Measurements from ENCODE around the gene RFX7.
"Not testable (repeated sequence)": the region's sequence is repeated elsewhere in the genome, so short reads cannot be mapped to it uniquely, and the experiment has no call there.

RFX7 gene

DNA sequence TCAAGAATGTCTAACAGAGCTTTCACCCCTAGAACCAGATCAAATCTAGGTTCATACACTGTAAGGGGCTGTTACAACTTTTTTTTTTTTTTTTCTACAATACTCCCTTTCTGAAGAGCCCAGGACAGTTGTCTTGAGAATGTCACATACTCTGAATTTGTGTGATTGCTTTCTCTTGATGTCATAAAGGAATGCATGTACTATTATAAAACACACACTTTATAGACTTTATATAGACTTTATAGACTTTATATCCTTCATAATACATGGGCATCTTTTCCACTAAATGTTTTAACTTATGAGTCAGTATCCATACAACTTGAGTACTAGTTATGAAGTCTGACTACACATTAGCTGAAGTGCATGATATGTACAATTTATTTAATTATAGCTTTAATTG lies 26.3 kb downstream of the RFX7 start:
- Histone ChIP-seq H3K27ac (ENCODE audit: low read depth, low read length) (no peak overlapping the region), H3K27me3 (ENCODE audit: control insufficient read depth in 1 of 2, insufficient read depth in 2 of 2, low read length in 2 of 2) (no peaks in the 10 kb centered on the region), H3K36me3 (ENCODE audit: insufficient read depth, low read length) (no peaks in the 10 kb centered on the region), H3K9me3 (ENCODE audit: low read length) (no peaks in the 10 kb centered on the region), H3K4me1 (ENCODE audit: insufficient read depth, low read length) (no peaks in the 10 kb centered on the region), H3K4me3 (ENCODE audit: low read depth in 1 of 2, low read length in 2 of 2) (no peak overlapping the region), H3K9ac (ENCODE audit: low read length) (no peak overlapping the region)

DNA sequence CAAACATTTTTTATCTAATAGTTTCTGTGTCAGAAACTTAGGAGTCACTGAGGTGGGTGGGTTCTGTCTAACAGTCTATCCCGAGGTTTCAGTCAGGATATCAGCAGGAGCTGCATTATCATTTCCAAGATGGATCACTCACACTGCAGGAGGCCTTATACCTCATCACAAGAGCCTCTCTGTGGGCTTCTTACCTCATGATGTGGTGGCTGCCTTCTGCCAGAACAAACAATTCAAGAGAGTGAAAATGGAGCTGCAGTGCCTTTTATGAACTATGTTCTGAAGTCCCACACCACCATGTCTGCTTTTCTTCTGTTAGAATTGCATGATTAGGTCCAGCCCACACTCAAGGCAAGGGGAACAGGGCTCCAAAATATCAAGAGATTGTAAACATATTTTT lies 27.9 kb downstream of the RFX7 start:
- H3K9me3 ChIP-seq (ENCODE audit: low read length) = no peaks in the 10 kb centered on the region
- H3K27me3 ChIP-seq (ENCODE audit: control insufficient read depth in 1 of 2, insufficient read depth in 2 of 2, low read length in 2 of 2) = no peaks in the 10 kb centered on the region
- no peaks in the 10 kb centered on the region for H3K4me1 ChIP-seq (ENCODE audit: insufficient read depth, low read length)
- H3K4me3 ChIP-seq (ENCODE audit: low read depth in 1 of 2, low read length in 2 of 2) = no peak overlapping the region
- H3K9ac ChIP-seq (ENCODE audit: low read length) = no peak overlapping the region
- H3K36me3 ChIP-seq (ENCODE audit: insufficient read depth, low read length) = no peaks in the 10 kb centered on the region
- H3K27ac ChIP-seq (ENCODE audit: low read depth, low read length) = no peak overlapping the region

DNA sequence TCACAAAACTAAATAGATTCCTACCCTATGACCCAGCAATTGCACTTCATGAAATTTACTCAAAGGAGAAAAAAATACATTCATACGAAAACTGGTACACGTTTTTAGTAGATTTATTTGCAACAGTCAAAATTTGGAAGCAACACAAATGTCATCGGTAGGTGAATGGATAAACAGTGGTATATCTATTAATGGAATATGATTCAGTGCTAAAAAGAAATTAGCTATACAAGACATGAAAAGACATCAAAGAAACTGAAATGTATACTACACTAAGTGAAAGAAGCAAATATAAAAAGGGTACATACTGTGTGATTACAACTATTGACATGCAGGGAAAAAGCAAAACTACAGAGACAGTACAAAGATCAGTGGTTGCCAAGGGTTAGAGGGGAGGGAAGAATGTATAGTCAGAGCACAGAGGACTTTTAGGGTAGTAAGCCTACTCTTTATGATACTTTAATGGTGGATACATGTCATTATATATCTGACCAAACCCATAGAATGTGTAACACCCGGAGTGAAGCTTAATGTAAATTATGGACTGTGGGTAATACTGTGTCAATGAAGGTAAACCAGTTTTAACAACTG lies 31.6 kb downstream of the RFX7 start:
- Histone ChIP-seq H3K9ac (ENCODE audit: low read length) (no peak overlapping the region), H3K9me3 (ENCODE audit: low read length) (no peaks in the 10 kb centered on the region), H3K4me1 (ENCODE audit: insufficient read depth, low read length) (no peaks in the 10 kb centered on the region), H3K4me3 (ENCODE audit: low read depth in 1 of 2, low read length in 2 of 2) (no peak overlapping the region), H3K36me3 (ENCODE audit: insufficient read depth, low read length) (no peaks in the 10 kb centered on the region), H3K27ac (ENCODE audit: low read depth, low read length) (no peak overlapping the region), H3K27me3 (ENCODE audit: control insufficient read depth in 1 of 2, insufficient read depth in 2 of 2, low read length in 2 of 2) (no peaks in the 10 kb centered on the region)

DNA sequence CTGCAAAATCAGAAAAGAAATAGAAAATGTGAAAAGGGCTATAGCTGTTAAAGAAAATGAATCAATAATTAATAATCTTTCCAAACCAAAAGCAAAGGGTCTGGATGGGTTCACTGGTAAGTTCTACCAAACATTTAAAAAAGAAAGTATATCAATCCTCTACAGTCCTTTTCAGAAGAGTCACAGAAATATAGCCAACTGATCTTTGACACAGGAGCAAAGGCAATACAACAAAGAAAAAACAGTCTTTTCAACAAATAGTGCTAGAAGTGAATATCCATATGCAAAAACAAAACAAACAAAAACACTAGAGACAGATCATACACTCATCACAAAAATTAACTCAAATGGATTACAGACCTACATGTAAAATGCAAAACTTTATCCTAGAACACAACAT lies 32.6 kb downstream of the RFX7 start:
- H3K36me3 ChIP-seq (ENCODE audit: insufficient read depth, low read length) = no peaks in the 10 kb centered on the region
- no peaks in the 10 kb centered on the region for H3K27me3 ChIP-seq (ENCODE audit: control insufficient read depth in 1 of 2, insufficient read depth in 2 of 2, low read length in 2 of 2)
- H3K27ac ChIP-seq (ENCODE audit: low read depth, low read length) = no peak overlapping the region
- no peak overlapping the region for H3K9ac ChIP-seq (ENCODE audit: low read length)
- H3K4me3 ChIP-seq (ENCODE audit: low read depth in 1 of 2, low read length in 2 of 2) = no peak overlapping the region
- H3K4me1 ChIP-seq (ENCODE audit: insufficient read depth, low read length) = no peaks in the 10 kb centered on the region
- H3K9me3 ChIP-seq (ENCODE audit: low read length) = no peaks in the 10 kb centered on the region

DNA sequence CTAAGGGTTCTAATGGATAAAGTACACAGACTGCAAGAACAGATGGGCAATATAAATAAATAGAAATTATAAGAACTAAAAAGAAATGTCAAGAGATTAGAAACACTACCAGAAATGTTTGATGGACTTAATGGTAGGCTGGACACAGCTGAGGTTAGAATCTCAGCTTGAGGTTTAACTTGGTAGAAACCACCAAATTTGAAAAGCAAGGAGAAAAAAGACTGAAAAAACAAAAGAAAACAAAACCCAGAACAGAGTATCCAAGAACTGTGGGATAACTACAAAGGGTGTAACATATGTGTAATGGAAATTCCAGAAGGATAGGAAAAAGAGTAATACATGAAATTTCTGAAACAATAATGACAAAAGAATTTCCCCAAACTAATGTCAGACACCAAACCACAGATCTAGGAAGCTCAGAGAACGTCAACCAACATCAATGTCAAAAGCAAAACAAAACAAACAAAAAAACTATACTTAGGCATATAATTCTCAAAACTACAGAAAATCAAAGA lies 35.0 kb downstream of the RFX7 start:
- H3K27ac ChIP-seq (ENCODE audit: low read depth, low read length) = no peak overlapping the region
- H3K4me1 ChIP-seq (ENCODE audit: insufficient read depth, low read length) = peaks cover 6% of the 10 kb centered on the region
- H3K27me3 ChIP-seq (ENCODE audit: control insufficient read depth in 1 of 2, insufficient read depth in 2 of 2, low read length in 2 of 2) = no peaks in the 10 kb centered on the region
- no peak overlapping the region for H3K9ac ChIP-seq (ENCODE audit: low read length)
- H3K36me3 ChIP-seq (ENCODE audit: insufficient read depth, low read length) = no peaks in the 10 kb centered on the region
- no peak overlapping the region for H3K4me3 ChIP-seq (ENCODE audit: low read depth in 1 of 2, low read length in 2 of 2)
- H3K9me3 ChIP-seq (ENCODE audit: low read length) = no peaks in the 10 kb centered on the region

DNA sequence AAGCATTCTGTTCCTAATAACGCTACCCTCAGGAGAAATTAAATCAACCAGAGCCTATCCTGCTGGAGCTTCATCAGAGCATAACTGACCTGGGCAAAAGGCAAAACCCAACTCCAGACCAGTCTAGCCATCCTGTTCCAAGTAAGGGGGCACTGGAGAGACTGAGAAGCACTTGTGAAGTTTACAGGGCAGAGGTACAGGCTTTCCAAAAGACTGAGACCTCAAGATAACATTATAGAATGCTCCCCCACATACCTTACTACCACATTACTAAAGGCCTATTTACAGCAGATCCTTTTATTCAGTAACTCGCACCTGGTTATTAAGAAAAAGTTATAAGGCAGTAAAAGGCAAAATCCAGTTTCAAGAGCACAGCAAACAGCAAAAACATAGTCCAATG lies 35.5 kb downstream of the RFX7 start:
- Histone ChIP-seq H3K4me1 (ENCODE audit: insufficient read depth, low read length) (peaks cover 6% of the 10 kb centered on the region), H3K4me3 (ENCODE audit: low read depth in 1 of 2, low read length in 2 of 2) (no peak overlapping the region), H3K36me3 (ENCODE audit: insufficient read depth, low read length) (no peaks in the 10 kb centered on the region), H3K27me3 (ENCODE audit: control insufficient read depth in 1 of 2, insufficient read depth in 2 of 2, low read length in 2 of 2) (no peaks in the 10 kb centered on the region), H3K9me3 (ENCODE audit: low read length) (no peaks in the 10 kb centered on the region), H3K9ac (ENCODE audit: low read length) (no peak overlapping the region), H3K27ac (ENCODE audit: low read depth, low read length) (no peak overlapping the region)

DNA sequence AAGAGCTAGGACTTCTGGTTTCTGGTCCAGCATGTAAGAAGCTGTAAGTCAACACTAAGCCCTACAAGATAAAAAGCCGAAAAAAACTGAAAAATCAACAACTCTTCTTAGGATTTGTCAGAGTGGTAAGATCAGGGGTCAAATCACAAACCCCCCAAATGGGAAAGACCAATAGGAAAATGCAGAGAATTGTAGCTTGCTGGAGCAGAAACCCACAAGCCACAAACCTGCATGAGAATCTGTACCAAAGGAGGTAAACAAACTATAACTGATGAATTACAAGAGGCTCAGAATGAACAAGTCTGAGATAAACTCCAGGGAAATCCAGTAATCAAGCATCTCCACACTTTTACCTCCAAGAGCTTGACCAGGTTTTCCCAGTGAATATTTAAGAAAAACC lies 36.0 kb downstream of the RFX7 start:
- H3K4me1 ChIP-seq (ENCODE audit: insufficient read depth, low read length) = peaks cover 6% of the 10 kb centered on the region

DNA sequence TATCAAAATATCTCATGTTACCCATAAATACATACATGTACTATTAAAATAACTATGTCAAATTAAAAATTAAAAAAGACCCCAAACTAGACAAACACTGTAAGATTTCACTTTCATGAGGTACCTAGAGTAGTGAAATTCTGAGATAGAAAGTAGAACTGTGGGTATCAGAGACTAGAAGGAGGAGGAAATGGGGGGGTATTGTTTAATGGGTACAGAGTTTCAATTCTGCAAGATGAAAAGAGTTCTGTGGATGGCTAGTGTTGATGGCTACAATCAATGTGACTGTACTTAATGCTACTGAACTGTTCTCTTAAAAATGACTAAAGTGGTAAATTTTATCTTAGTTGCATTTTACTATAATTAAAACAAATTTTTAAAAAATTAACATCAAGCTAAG lies 36.6 kb downstream of the RFX7 start:
- Histone ChIP-seq H3K9ac (ENCODE audit: low read length) (no peak overlapping the region), H3K4me3 (ENCODE audit: low read depth in 1 of 2, low read length in 2 of 2) (no peak overlapping the region), H3K4me1 (ENCODE audit: insufficient read depth, low read length) (peaks cover 6% of the 10 kb centered on the region), H3K27ac (ENCODE audit: low read depth, low read length) (no peak overlapping the region), H3K27me3 (ENCODE audit: control insufficient read depth in 1 of 2, insufficient read depth in 2 of 2, low read length in 2 of 2) (no peaks in the 10 kb centered on the region), H3K9me3 (ENCODE audit: low read length) (no peaks in the 10 kb centered on the region), H3K36me3 (ENCODE audit: insufficient read depth, low read length) (no peaks in the 10 kb centered on the region)

More for the DNA sequence above, 36.0 kb downstream of the RFX7 start:
- no peaks in the 10 kb centered on the region for H3K27me3 ChIP-seq (ENCODE audit: control insufficient read depth in 1 of 2, insufficient read depth in 2 of 2, low read length in 2 of 2)
- H3K36me3 ChIP-seq (ENCODE audit: insufficient read depth, low read length) = no peaks in the 10 kb centered on the region
- no peak overlapping the region for H3K4me3 ChIP-seq (ENCODE audit: low read depth in 1 of 2, low read length in 2 of 2)
- no peak overlapping the region for H3K9ac ChIP-seq (ENCODE audit: low read length)
- no peaks in the 10 kb centered on the region for H3K9me3 ChIP-seq (ENCODE audit: low read length)
- no peak overlapping the region for H3K27ac ChIP-seq (ENCODE audit: low read depth, low read length)

DNA sequence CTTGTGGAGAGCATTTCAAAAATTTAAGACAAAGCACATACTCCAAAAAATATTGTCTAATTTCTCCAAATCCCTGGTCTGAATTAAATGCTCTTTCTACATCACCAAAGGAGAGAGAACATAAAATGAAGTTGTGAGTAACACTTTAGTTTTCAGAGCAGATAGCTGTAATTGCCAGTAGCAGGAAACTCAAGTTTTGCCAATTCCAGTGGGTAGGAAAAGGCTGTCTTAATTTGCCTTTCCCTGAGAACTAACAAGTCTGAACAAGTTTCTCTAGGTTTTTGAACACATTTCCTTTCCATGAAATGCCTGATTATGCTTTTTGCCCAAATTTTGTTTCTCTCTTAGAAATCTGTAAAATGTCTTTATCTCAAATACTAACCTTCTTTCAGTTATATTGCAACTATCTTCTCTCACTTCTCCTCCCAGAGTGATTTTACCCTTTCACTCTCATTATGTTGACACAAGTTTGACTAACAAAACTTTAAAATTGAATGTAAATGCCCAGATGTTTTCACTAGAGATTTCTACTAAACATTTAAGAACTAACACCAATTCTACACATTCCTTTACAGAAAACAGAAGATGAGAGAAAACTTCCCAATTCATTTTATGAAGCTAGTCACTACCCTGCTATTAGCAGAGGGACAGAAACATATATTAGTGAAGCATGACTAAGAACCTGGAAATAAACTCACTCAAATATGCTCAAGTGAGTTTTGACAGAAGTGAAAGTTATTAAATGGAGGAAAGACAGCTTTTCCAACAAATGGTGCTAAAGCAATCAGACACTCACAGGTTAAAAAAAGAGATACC lies 38.4 kb downstream of the RFX7 start:
- H3K27ac ChIP-seq (ENCODE audit: low read depth, low read length) = no peak overlapping the region
- H3K27me3 ChIP-seq (ENCODE audit: control insufficient read depth in 1 of 2, insufficient read depth in 2 of 2, low read length in 2 of 2) = no peaks in the 10 kb centered on the region
- peaks cover 6% of the 10 kb centered on the region for H3K4me1 ChIP-seq (ENCODE audit: insufficient read depth, low read length)
- H3K9ac ChIP-seq (ENCODE audit: low read length) = no peak overlapping the region
- H3K4me3 ChIP-seq (ENCODE audit: low read depth in 1 of 2, low read length in 2 of 2) = no peak overlapping the region
- H3K36me3 ChIP-seq (ENCODE audit: insufficient read depth, low read length) = no peaks in the 10 kb centered on the region
- H3K9me3 ChIP-seq (ENCODE audit: low read length) = no peaks in the 10 kb centered on the region

DNA sequence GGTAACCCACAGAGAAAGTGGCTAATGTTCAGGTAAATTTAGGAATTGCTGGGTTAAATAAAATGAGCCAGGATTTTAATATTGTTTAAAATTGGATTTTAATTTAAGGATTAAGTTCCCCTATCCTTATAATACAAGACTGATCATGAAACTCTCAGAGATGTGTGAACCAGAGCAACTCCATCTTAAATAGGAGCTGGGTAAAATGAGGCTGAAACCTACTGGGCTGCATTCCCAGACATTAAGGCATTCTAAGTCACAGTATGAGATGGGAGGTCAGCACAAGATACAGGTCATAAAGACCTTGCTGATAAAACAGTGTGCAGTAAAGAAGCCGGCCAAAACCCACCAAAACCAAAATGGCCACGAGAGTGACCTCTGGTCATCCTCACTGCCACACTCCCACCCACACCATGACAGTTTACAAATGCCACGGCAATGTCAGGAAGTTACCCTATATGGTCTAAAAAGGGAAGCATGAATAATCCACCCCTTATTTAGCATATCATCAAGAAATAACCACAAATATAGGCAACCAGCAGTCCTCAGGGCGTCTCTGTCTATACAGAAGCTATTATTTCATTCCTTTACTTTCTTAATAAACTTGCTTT lies 40.3 kb downstream of the RFX7 start:
- H3K4me3 ChIP-seq (ENCODE audit: low read depth in 1 of 2, low read length in 2 of 2); H3K27me3 ChIP-seq (ENCODE audit: control insufficient read depth in 1 of 2, insufficient read depth in 2 of 2, low read length in 2 of 2); H3K9ac ChIP-seq (ENCODE audit: low read length); H3K36me3 ChIP-seq (ENCODE audit: insufficient read depth, low read length); H3K9me3 ChIP-seq (ENCODE audit: low read length); H3K4me1 ChIP-seq (ENCODE audit: insufficient read depth, low read length); H3K27ac ChIP-seq (ENCODE audit: low read depth, low read length): not testable (repeated sequence)

DNA sequence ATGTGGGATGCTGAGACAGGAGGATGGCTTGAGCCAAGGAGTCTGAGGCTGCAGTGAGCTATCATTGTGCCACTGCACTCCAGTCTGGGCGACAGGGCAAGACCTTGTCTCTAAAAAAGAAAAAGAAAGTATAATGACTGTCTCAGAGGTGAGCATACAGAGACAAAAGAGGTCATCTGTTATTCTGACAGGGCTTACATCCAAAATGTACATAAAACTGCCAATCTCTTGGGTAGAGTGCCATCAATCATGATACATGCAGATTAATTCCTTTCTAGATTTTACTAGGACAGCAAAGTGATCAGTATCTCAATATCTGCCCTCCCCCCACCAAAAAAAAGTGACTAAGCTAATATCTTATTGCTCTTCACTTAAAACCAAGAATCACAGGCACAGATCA lies 41.0 kb downstream of the RFX7 start:
- Histone ChIP-seq H3K9me3 (ENCODE audit: low read length) (no peaks in the 10 kb centered on the region), H3K36me3 (ENCODE audit: insufficient read depth, low read length) (no peaks in the 10 kb centered on the region), H3K27ac (ENCODE audit: low read depth, low read length) (no peak overlapping the region), H3K4me1 (ENCODE audit: insufficient read depth, low read length) (peaks cover 6% of the 10 kb centered on the region), H3K4me3 (ENCODE audit: low read depth in 1 of 2, low read length in 2 of 2) (no peak overlapping the region), H3K27me3 (ENCODE audit: control insufficient read depth in 1 of 2, insufficient read depth in 2 of 2, low read length in 2 of 2) (no peaks in the 10 kb centered on the region), H3K9ac (ENCODE audit: low read length) (no peak overlapping the region)
